Tibial nerve (tissue), 3 donors: ENCODE data around the gene PFAS.

Source experiments
- CTCF ChIP-seq, 5 experiments: fragments of 200-600 bp in 3 of 5; fragments of 450-650 bp in 2 of 5; sonication (generic) in 3 of 5; IDR thresholded peaks; one replicate each; pipeline ENCODE4 v1.5.1; 2016 to 2019; ENCODE audit warnings: antibody characterized with exemption in 5 of 5, mild to moderate bottlenecking in 3 of 5, moderate library complexity in 2 of 5
- POLR2A ChIP-seq, 2 donors: fragments of 450-650 bp; IDR thresholded peaks; one replicate each; pipeline ENCODE4 v1.6.1; 2017; ENCODE audit warnings: antibody characterized with exemption in 2 of 2, mild to moderate bottlenecking in 2 of 2, moderate library complexity in 2 of 2

DNA sequence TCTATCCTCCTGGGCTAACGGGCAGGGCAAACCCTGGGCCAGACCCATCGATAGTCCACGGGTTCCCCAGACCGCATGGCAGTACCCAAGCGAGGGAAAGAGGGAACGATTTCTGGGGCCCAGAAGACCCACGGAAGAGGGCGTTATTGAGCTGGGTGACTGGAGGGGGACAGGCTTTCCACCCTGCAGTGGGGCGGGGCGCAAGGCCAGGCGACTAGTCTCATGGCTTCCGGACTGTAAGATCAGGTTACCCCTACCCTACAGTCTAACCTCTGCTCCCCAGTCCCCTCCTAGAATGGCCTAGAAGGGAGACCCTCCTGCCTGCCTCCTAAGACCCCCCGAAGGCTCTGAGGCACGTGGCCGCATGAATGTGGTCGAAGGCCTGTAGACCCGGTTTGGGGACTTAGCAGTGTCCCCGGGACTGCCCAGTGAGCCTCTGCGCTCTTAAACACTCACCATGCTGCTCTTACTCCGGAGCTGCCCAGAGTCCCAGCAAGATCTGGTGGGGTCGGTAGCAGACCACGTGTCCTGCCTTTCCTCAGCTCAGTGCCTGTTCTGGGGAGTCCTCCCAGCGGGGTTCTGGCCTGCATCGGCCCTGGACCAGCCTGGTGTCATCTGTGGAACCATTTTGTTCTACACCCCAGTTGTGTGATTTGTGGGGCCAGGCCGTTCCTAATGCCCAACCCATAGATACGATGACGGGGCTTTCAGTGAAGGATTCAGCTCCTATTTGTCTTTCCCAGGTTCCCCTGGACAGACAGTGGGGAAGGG is 25.5 kb upstream of the PFAS start:
- peak in 2 of 5 experiments; percentile 17 to 27 for TF ChIP-seq CTCF (IDR thresholded peaks at IDR 0.05)
- TF ChIP-seq POLR2A (IDR thresholded peaks at IDR 0.05) = no peak
